HG03520 (cell line): ENCODE measurements around the gene LRRC70.
A peak's percentile ranks its signal among the peaks of the same experiment; 100 is the strongest.
"Not testable (repeated sequence)": the region's sequence is repeated elsewhere in the genome, so short reads cannot be mapped to it uniquely, and the experiment has no call there.

Source experiments
- ATAC-seq: cut with Tn5 transposase; IDR thresholded peaks from one replicate; pipeline ENCODE4 v1.9.1; 2021; ENCODE audit warnings: mild to moderate bottlenecking, moderate library complexity; ENCODE audit not compliant: unreplicated experiment

The LRRC70 gene

GRCh38 chr5:62578540-62578939, at the start of gene LRRC70:
TSS of gene LRRC70 (plus strand) at chr5:62578819. CDS start at chr5:62579439, 620 bp downstream.
- ATAC-seq, result peak; percentile 89

- ATAC-seq, result no peak
Measured at GRCh38 chr5:62533597-62533996, 45.0 kb upstream of the LRRC70 start.

GRCh38 chr5:62534461-62535236, 44.0 kb upstream of the LRRC70 start:
- ATAC-seq, result no peak

GRCh38 chr5:62536232-62536631, 42.4 kb upstream of the LRRC70 start:
- ATAC-seq, result no peak

- no peak for ATAC-seq
Measured at GRCh38 chr5:62536783-62537182, 41.8 kb upstream of the LRRC70 start.

- ATAC-seq, result no peak
Measured at GRCh38 chr5:62538017-62538942, 40.3 kb upstream of the LRRC70 start.

- no peak for ATAC-seq
Measured at GRCh38 chr5:62542720-62543119, 35.9 kb upstream of the LRRC70 start.

- no peak for ATAC-seq
Measured at GRCh38 chr5:62547945-62548630, 30.5 kb upstream of the LRRC70 start.

GRCh38 chr5:62550103-62550502, 28.5 kb upstream of the LRRC70 start:
- no peak for ATAC-seq

GRCh38 chr5:62555930-62556329, 22.7 kb upstream of the LRRC70 start:
- no peak for ATAC-seq

- ATAC-seq, result no peak
Measured at GRCh38 chr5:62558941-62559340, 19.7 kb upstream of the LRRC70 start.

- no peak for ATAC-seq
Measured at GRCh38 chr5:62560786-62561185, 17.8 kb upstream of the LRRC70 start.

GRCh38 chr5:62561896-62562295, 16.7 kb upstream of the LRRC70 start:
- no peak for ATAC-seq

GRCh38 chr5:62562867-62563266, 15.8 kb upstream of the LRRC70 start:
- ATAC-seq, result no peak

GRCh38 chr5:62564101-62564500, 14.5 kb upstream of the LRRC70 start:
- no peak for ATAC-seq

GRCh38 chr5:62565740-62566139, 12.9 kb upstream of the LRRC70 start:
- ATAC-seq, result not testable (repeated sequence)

- no peak for ATAC-seq
Measured at GRCh38 chr5:62568143-62568542, 10.5 kb upstream of the LRRC70 start.

- ATAC-seq, result no peak
Measured at GRCh38 chr5:62568800-62569432, 9.7 kb upstream of the LRRC70 start.

GRCh38 chr5:62569470-62569869, 9.1 kb upstream of the LRRC70 start:
- ATAC-seq, result no peak

- ATAC-seq, result no peak
Measured at GRCh38 chr5:62572918-62573514, 5.6 kb upstream of the LRRC70 start.
